CD8-positive, alpha-beta memory T cell (primary cell): ENCODE results near the gene HOTAIR. TPM values are rescaled to one million over a fixed set of nuclear protein-coding genes. Genes with fewer than 3 reads are reported as not detected.

Source experiments
- CTCF ChIA-PET: fragments of 350-600 bp; sonication (Branson Sonifier 250); formaldehyde crosslinking; loops from one replicate; lab custom pipeline; 2021; ENCODE audit warnings: antibody characterized with exemption; lab: Charles Lee
- POLR2A ChIA-PET: fragments of 350-600 bp; sonication (Branson Sonifier 250); formaldehyde crosslinking; loops from one replicate; lab custom pipeline; 2021; ENCODE audit warnings: antibody characterized with exemption; lab: Charles Lee
- DNase-seq, 5 donors: peaks; one replicate each; pipeline versions ENCODE4 v3.0.0 to v3.0.0-alpha.2; 2020 to 2022; ENCODE audit warnings: mixed read lengths in 1 of 5
- H3K27ac ChIP-seq: one replicate; pipeline ENCODE4 v1.7.0; 2013; ENCODE audit warnings: low read depth, mild to moderate bottlenecking, low read length, moderate library complexity
- H3K27me3 ChIP-seq: 2 replicates; pipeline ENCODE4 v1.7.0; 2013; ENCODE audit warnings: low read length, mild to moderate bottlenecking; ENCODE audit not compliant: insufficient read depth, poor library complexity, severe bottlenecking
- H3K36me3 ChIP-seq: 2 replicates; pipeline ENCODE4 v1.7.0; 2013; ENCODE audit warnings: mild to moderate bottlenecking, low read length, moderate library complexity; ENCODE audit not compliant: insufficient read depth
- H3K4me1 ChIP-seq: 2 replicates; pipeline ENCODE4 v1.7.0; 2013; ENCODE audit warnings: mild to moderate bottlenecking, low read length, moderate library complexity; ENCODE audit not compliant: insufficient read depth
- H3K4me3 ChIP-seq: 2 replicates; pipeline ENCODE4 v1.7.0; 2013; ENCODE audit warnings: mild to moderate bottlenecking, low read length
- H3K9me3 ChIP-seq: 2 replicates; pipeline ENCODE4 v1.7.0; 2013; ENCODE audit warnings: mild to moderate bottlenecking, low read length
- H3K27ac Mint-ChIP-seq, 8 donors: one replicate each; pipeline ENCODE4 v1.8.0; 2020 to 2021; ENCODE audit warnings: mixed read lengths in 8 of 8, mild to moderate bottlenecking in 6 of 8, inconsistent platforms in 3 of 8, moderate library complexity in 3 of 8
- H3K27me3 Mint-ChIP-seq, 2 donors: one replicate each; pipeline ENCODE4 v1.8.0; 2020 to 2021; ENCODE audit warnings: mixed read lengths in 2 of 2, mild to moderate bottlenecking in 1 of 2, moderate library complexity in 1 of 2
- H3K36me3 Mint-ChIP-seq, 3 donors: one replicate each; pipeline ENCODE4 v1.8.0; 2020 to 2021; ENCODE audit warnings: mixed read lengths in 3 of 3, inconsistent platforms in 1 of 3, mild to moderate bottlenecking in 1 of 3
- H3K4me1 Mint-ChIP-seq, 3 donors: one replicate each; pipeline ENCODE4 v1.8.0; 2020 to 2021; ENCODE audit warnings: mixed read lengths in 3 of 3, inconsistent platforms in 1 of 3, mild to moderate bottlenecking in 1 of 3
- H3K4me3 Mint-ChIP-seq, 7 donors: one replicate each; pipeline ENCODE4 v1.8.0; 2020 to 2021; ENCODE audit warnings: mixed read lengths in 7 of 7, mild to moderate bottlenecking in 6 of 7, moderate library complexity in 4 of 7, inconsistent platforms in 2 of 7
- H3K9me3 Mint-ChIP-seq, 5 donors: one replicate each; pipeline ENCODE4 v1.8.0; 2020 to 2022; ENCODE audit warnings: mixed read lengths in 5 of 5, mild to moderate bottlenecking in 3 of 5, moderate library complexity in 2 of 5, inconsistent platforms in 1 of 5
- polyA plus RNA-seq: library from polyadenylated mRNA; unstranded; fragments of 300-500 nt; fragmentation: Illumina TruSeq; gene quantifications from one replicate; pipeline ENCODE4 v1.2.3, GENCODE V29; 2021
- total RNA-seq, 2 experiments: library from RNA; stranded (reverse); gene quantifications; one replicate each; pipeline ENCODE4 v1.2.3, GENCODE V29; 2021

The HOTAIR gene
- total and polyA plus RNA-seq, 3 experiments from 2014 or later = not detected

DNA sequence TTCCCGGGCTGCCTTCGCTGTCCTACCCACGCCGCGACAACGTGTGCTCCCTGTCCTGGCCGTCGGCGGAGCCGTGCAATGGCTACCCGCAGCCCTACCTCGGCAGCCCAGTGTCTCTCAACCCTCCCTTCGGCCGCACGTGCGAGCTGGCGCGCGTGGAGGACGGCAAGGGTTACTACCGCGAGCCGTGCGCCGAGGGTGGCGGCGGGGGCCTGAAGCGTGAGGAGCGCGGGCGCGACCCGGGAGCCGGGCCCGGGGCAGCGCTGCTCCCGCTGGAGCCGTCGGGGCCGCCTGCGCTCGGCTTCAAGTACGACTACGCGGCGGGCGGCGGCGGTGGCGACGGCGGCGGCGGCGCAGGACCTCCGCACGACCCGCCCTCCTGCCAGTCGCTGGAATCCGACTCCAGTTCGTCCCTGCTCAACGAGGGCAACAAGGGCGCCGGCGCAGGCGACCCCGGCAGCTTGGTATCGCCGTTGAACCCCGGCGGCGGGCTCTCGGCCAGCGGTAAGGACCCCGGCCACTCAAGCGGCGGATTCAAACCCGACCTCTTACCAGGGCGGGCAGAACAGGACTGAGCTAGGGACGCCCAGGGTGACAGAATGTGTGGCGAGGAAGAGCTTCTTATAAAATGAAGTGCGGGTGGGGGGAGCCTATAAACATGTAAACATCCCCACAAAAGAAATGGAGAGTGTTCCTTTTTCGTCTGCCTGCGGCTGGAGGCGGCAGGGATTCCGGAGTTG, 19.5 kb downstream of the HOTAIR start:
- POLR2A ChIA-PET = no interaction called here
- Histone ChIP-seq H3K27ac (no peak overlapping the region), H3K36me3 (no peaks in the 10 kb centered on the region), H3K4me3 (no peak overlapping the region), H3K27me3 (peaks cover 95% of the 10 kb centered on the region), H3K9me3 (no peaks in the 10 kb centered on the region), H3K4me1 (peaks cover 21% of the 10 kb centered on the region)
- H3K27ac Mint-ChIP-seq = peak overlapping the region in 1 of 8 donors; percentile 24
- peaks cover 0 to 12% (median 4%) of the 10 kb centered on the region in 5 donors for H3K9me3 Mint-ChIP-seq
- DNase-seq = no peak
- peak overlapping the region in 2 of 7 donors; percentile 41 to 44 for H3K4me3 Mint-ChIP-seq
- H3K4me1 Mint-ChIP-seq = peaks cover 24 to 44% (median 29%) of the 10 kb centered on the region in 3 donors
- H3K27me3 Mint-ChIP-seq = peaks cover 88 to 94% of the 10 kb centered on the region in 2 donors
- peaks cover 0 to 2% (median 0%) of the 10 kb centered on the region in 3 donors for H3K36me3 Mint-ChIP-seq
- CTCF ChIA-PET = no interaction called here

GRCh38 chr12:53954694-53955035, 20.1 kb downstream of the HOTAIR start, which contains the start of gene HOXC12:
Gene HOXC12 (plus strand): TSS chr12:53954903. CDS start chr12:53954930, 27 bp downstream.
- Histone ChIP-seq H3K27me3 (peaks cover 95% of the 10 kb centered on the region), H3K4me3 (no peak within 1 kb of the TSS), H3K4me1 (peaks cover 21% of the 10 kb centered on the region), H3K27ac (no peak within 1 kb of the TSS), H3K9me3 (no peaks in the 10 kb centered on the region), H3K36me3 (no peaks in the 10 kb centered on the region)
- peaks cover 88 to 94% of the 10 kb centered on the region in 2 donors for H3K27me3 Mint-ChIP-seq
- H3K36me3 Mint-ChIP-seq = peaks cover 0 to 2% (median 0%) of the 10 kb centered on the region in 3 donors
- ChIA-PET CTCF (no interaction called here), POLR2A (no interaction called here)
- peaks cover 19 to 43% (median 25%) of the 10 kb centered on the region in 3 donors for H3K4me1 Mint-ChIP-seq
- H3K4me3 Mint-ChIP-seq = peak within 1 kb of the TSS in 4 of 7 donors; percentile 37 to 69 (median 42)
- H3K9me3 Mint-ChIP-seq = peaks cover 0 to 12% (median 4%) of the 10 kb centered on the region in 5 donors
- no peak for DNase-seq
- H3K27ac Mint-ChIP-seq = peak within 1 kb of the TSS in 2 of 8 donors; percentile 39 to 72

- POLR2A ChIA-PET = interaction anchor here (0.5 kb wide), 1 partner anchor 15 kb away, joined by 3 read pairs; no protein-coding TSS in a partner anchor
Measured at GRCh38 chr12:53953831-53954693, 20.7 kb downstream of the HOTAIR start.

DNA sequence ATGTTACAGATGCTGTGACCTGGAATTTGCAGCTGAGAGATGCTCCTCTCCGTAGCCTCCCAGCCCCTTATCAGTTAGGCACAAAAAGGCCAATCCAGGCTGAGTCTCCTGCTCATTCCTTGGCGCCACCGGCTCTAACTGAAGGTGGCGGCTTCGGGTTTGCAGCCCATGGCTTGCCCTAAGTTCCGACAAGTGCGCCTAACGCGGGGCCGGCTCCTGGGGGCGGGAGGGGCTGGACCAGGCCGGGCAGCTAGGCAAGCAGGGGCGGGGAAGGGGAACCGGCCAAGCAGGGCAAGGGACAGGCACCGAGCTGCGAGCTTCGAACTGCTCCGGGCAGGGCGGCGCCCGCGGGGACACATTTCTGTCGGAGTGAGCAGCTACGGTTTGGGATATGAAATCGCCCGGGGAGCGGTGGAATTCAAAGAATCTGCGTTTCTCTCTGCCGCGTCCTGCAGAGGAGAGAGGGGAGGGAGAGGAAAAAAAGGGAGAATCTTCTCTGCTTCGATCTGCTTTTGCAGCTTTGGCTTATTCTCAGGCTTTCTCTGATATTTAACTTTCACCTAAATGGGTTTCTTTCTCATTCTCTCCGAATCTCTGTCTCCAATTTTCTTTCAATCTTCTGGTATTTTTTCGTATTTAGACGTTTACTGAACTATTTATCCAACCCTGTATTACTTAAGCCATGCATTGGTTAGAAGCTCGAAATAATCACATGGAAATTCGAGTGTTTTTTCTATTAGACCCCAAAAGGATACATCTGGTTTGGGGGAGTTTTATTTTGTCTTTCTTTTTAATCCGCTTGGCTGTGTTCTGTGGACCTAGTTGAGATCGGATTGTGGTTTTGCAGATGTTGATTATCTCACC, 21.7 kb downstream of the HOTAIR start:
- peak overlapping the region in 6 of 7 donors; percentile 28 to 69 (median 36) for H3K4me3 Mint-ChIP-seq
- no peak for DNase-seq
- Histone ChIP-seq H3K4me1 (peaks cover 21% of the 10 kb centered on the region), H3K4me3 (no peak overlapping the region), H3K27me3 (peaks cover 96% of the 10 kb centered on the region), H3K27ac (no peak overlapping the region), H3K36me3 (no peaks in the 10 kb centered on the region), H3K9me3 (no peaks in the 10 kb centered on the region)
- peaks cover 0 to 2% (median 0%) of the 10 kb centered on the region in 3 donors for H3K36me3 Mint-ChIP-seq
- POLR2A ChIA-PET = interaction anchor here (0.5 kb wide), 1 partner anchor 79 kb away, joined by 3 read pairs; no protein-coding TSS in a partner anchor
- H3K9me3 Mint-ChIP-seq = peaks cover 0 to 12% (median 4%) of the 10 kb centered on the region in 5 donors
- peaks cover 19 to 43% (median 22%) of the 10 kb centered on the region in 3 donors for H3K4me1 Mint-ChIP-seq
- peaks cover 89 to 94% of the 10 kb centered on the region in 2 donors for H3K27me3 Mint-ChIP-seq
- H3K27ac Mint-ChIP-seq = peak overlapping the region in 4 of 8 donors; percentile 44 to 72 (median 56)
- CTCF ChIA-PET = interaction anchor here (1.0 kb wide), 1 partner anchor 19 kb away, joined by 3 read pairs; no protein-coding TSS in a partner anchor

More at GRCh38 chr12:53953831-53954693, 20.7 kb downstream of the HOTAIR start:
- Histone ChIP-seq H3K4me1 (peaks cover 21% of the 10 kb centered on the region), H3K27me3 (peaks cover 94% of the 10 kb centered on the region), H3K9me3 (no peaks in the 10 kb centered on the region), H3K36me3 (no peaks in the 10 kb centered on the region), H3K27ac (no peak overlapping the region), H3K4me3 (no peak overlapping the region)
- H3K9me3 Mint-ChIP-seq = peaks cover 0 to 12% (median 4%) of the 10 kb centered on the region in 5 donors
- H3K4me3 Mint-ChIP-seq = peak overlapping the region in 3 of 7 donors; percentile 20 to 69 (median 39)
- peaks cover 0 to 2% (median 0%) of the 10 kb centered on the region in 3 donors for H3K36me3 Mint-ChIP-seq
- peak overlapping the region in 2 of 8 donors; percentile 39 to 72 for H3K27ac Mint-ChIP-seq
- peaks cover 19 to 43% (median 25%) of the 10 kb centered on the region in 3 donors for H3K4me1 Mint-ChIP-seq
- CTCF ChIA-PET = interaction anchor here (0.6 to 1.0 kb wide), 2 partner anchors 20 to 24 kb away, joined by 3 read pairs; no protein-coding TSS in a partner anchor
- peaks cover 89 to 94% of the 10 kb centered on the region in 2 donors for H3K27me3 Mint-ChIP-seq
- DNase-seq = no peak

- peak overlapping the region in 2 of 8 donors; percentile 25 to 72 for H3K27ac Mint-ChIP-seq
- Histone ChIP-seq H3K27me3 (peaks cover 90% of the 10 kb centered on the region), H3K4me3 (no peak overlapping the region), H3K9me3 (no peaks in the 10 kb centered on the region), H3K27ac (no peak overlapping the region), H3K4me1 (peaks cover 21% of the 10 kb centered on the region), H3K36me3 (no peaks in the 10 kb centered on the region)
- peak overlapping the region in 6 of 7 donors; percentile 28 to 77 (median 33) for H3K4me3 Mint-ChIP-seq
- H3K4me1 Mint-ChIP-seq = peaks cover 19 to 43% (median 22%) of the 10 kb centered on the region in 3 donors
- ChIA-PET CTCF (no interaction called here), POLR2A (no interaction called here)
- DNase-seq = no peak
- H3K27me3 Mint-ChIP-seq = peaks cover 90 to 95% of the 10 kb centered on the region in 2 donors
- H3K36me3 Mint-ChIP-seq = peaks cover 0 to 2% (median 0%) of the 10 kb centered on the region in 3 donors
- H3K9me3 Mint-ChIP-seq = peaks cover 0 to 12% (median 4%) of the 10 kb centered on the region in 5 donors
Measured at GRCh38 chr12:53952335-53952694, 22.4 kb downstream of the HOTAIR start.

GRCh38 chr12:53951577-53952334, 23.0 kb downstream of the HOTAIR start:
- no peaks in the 10 kb centered on the region for H3K9me3 ChIP-seq
- Mint-ChIP-seq H3K27ac (peak overlapping the region in 4 of 8 donors; percentile 5 to 72 (median 36)), H3K27me3 (peaks cover 91 to 95% of the 10 kb centered on the region in 2 donors), H3K4me3 (peak overlapping the region in 5 of 7 donors; percentile 0 to 77 (median 59)), H3K36me3 (peaks cover 0 to 2% (median 0%) of the 10 kb centered on the region in 3 donors), H3K9me3 (peaks cover 0 to 12% (median 4%) of the 10 kb centered on the region in 5 donors), H3K4me1 (peaks cover 17 to 38% (median 20%) of the 10 kb centered on the region in 3 donors)
- no peak for DNase-seq
- H3K4me1 ChIP-seq = peaks cover 19% of the 10 kb centered on the region
- no peak overlapping the region for H3K27ac ChIP-seq
- no peaks in the 10 kb centered on the region for H3K36me3 ChIP-seq
- H3K27me3 ChIP-seq = peaks cover 88% of the 10 kb centered on the region
- ChIA-PET POLR2A (no interaction called here), CTCF (interaction anchor here (1.2 kb wide), 1 partner anchor 40 kb away, joined by 3 read pairs; no protein-coding TSS in a partner anchor)
- H3K4me3 ChIP-seq = no peak overlapping the region
